ENCODE measurements around the gene SLC25A29. TPM values are rescaled to one million over a fixed set of nuclear protein-coding genes. Genes with fewer than 3 reads are reported as not detected.

The SLC25A29 gene
- total and polyA plus RNA-seq, 2 donors (not counting 1 experiment from before 2014, with no cell fraction given), result 6.2 to 24.1 TPM

GRCh38 chr14:100262545-100262944 lies 43.7 kb downstream of the SLC25A29 start:
- Histone ChIP-seq H2AFZ (ENCODE audit: low read length) (no peak overlapping the region), H4K20me1 (ENCODE audit: control insufficient read depth, extremely low read depth, insufficient read depth, low read length) (no peaks in the 10 kb centered on the region), H3K36me3 (ENCODE audit: control insufficient read depth, insufficient read depth, low read length) (peaks cover 7% of the 10 kb centered on the region), H3K9ac (ENCODE audit: insufficient read depth, low read length) (no peak overlapping the region), H3K4me2 (ENCODE audit: extremely low read depth, insufficient read depth, low read length) (no peak overlapping the region), H3K27me3 (ENCODE audit: control insufficient read depth, insufficient read depth, low read length) (no peaks in the 10 kb centered on the region), H3K9me3 (ENCODE audit: control insufficient read depth, insufficient read depth, low read depth, low read length) (no peaks in the 10 kb centered on the region), H3K27ac (ENCODE audit: insufficient read depth, low read length) (no peak overlapping the region), H3K79me2 (ENCODE audit: control insufficient read depth, insufficient read depth, low read length) (peaks cover 82% of the 10 kb centered on the region), H3K4me1 (ENCODE audit: control insufficient read depth, extremely low read depth, insufficient read depth, low read length) (no peaks in the 10 kb centered on the region), H3K4me3 (replicated peaks in 1 of 4; ENCODE audit: control extremely low read depth in 1 of 4, insufficient read depth in 1 of 4, low read depth in 3 of 4, low read length in 4 of 4) (no peak overlapping the region)
- TF ChIP-seq CTCF (conservative IDR thresholded peaks at IDR 0.05 in 1 of 2, IDR thresholded peaks at IDR 0.05 in 1 of 2; ENCODE audit: low read depth in 1 of 2, low read length in 2 of 2) (no peak), EZH2 (IDR thresholded peaks at IDR 0.05; ENCODE audit: low read length, missing control alignments) (no peak)
- DNase-seq (ENCODE audit: low read depth in 2 of 2), result no peak

GRCh38 chr14:100261621-100262020 lies 44.6 kb downstream of the SLC25A29 start:
- Histone ChIP-seq H3K9ac (ENCODE audit: insufficient read depth, low read length) (no peak overlapping the region), H3K27ac (ENCODE audit: insufficient read depth, low read length) (no peak overlapping the region), H2AFZ (ENCODE audit: low read length) (no peak overlapping the region), H3K9me3 (ENCODE audit: control insufficient read depth, insufficient read depth, low read depth, low read length) (no peaks in the 10 kb centered on the region), H3K79me2 (ENCODE audit: control insufficient read depth, insufficient read depth, low read length) (peaks cover 86% of the 10 kb centered on the region), H3K4me3 (replicated peaks in 1 of 4; ENCODE audit: control extremely low read depth in 1 of 4, insufficient read depth in 1 of 4, low read depth in 3 of 4, low read length in 4 of 4) (no peak overlapping the region), H3K4me1 (ENCODE audit: control insufficient read depth, extremely low read depth, insufficient read depth, low read length) (no peaks in the 10 kb centered on the region), H3K4me2 (ENCODE audit: extremely low read depth, insufficient read depth, low read length) (no peak overlapping the region), H3K27me3 (ENCODE audit: control insufficient read depth, insufficient read depth, low read length) (no peaks in the 10 kb centered on the region), H3K36me3 (ENCODE audit: control insufficient read depth, insufficient read depth, low read length) (peaks cover 7% of the 10 kb centered on the region), H4K20me1 (ENCODE audit: control insufficient read depth, extremely low read depth, insufficient read depth, low read length) (no peaks in the 10 kb centered on the region)
- DNase-seq (ENCODE audit: low read depth in 2 of 2), result no peak
- TF ChIP-seq CTCF (conservative IDR thresholded peaks at IDR 0.05 in 1 of 2, IDR thresholded peaks at IDR 0.05 in 1 of 2; ENCODE audit: low read depth in 1 of 2, low read length in 2 of 2), result no peak
- no peak for TF ChIP-seq EZH2 (IDR thresholded peaks at IDR 0.05; ENCODE audit: low read length, missing control alignments)

GRCh38 chr14:100256339-100256895 lies 49.8 kb downstream of the SLC25A29 start:
- Histone ChIP-seq H3K27me3 (ENCODE audit: control insufficient read depth, insufficient read depth, low read length) (no peaks in the 10 kb centered on the region), H3K27ac (ENCODE audit: insufficient read depth, low read length) (no peak overlapping the region), H3K79me2 (ENCODE audit: control insufficient read depth, insufficient read depth, low read length) (peaks cover 97% of the 10 kb centered on the region), H3K36me3 (ENCODE audit: control insufficient read depth, insufficient read depth, low read length) (no peaks in the 10 kb centered on the region), H2AFZ (ENCODE audit: low read length) (no peak overlapping the region), H3K4me1 (ENCODE audit: control insufficient read depth, extremely low read depth, insufficient read depth, low read length) (no peaks in the 10 kb centered on the region), H4K20me1 (ENCODE audit: control insufficient read depth, extremely low read depth, insufficient read depth, low read length) (no peaks in the 10 kb centered on the region), H3K4me2 (ENCODE audit: extremely low read depth, insufficient read depth, low read length) (no peak overlapping the region), H3K4me3 (replicated peaks in 1 of 4; ENCODE audit: control extremely low read depth in 1 of 4, insufficient read depth in 1 of 4, low read depth in 3 of 4, low read length in 4 of 4) (no peak overlapping the region), H3K9ac (ENCODE audit: insufficient read depth, low read length) (no peak overlapping the region), H3K9me3 (ENCODE audit: control insufficient read depth, insufficient read depth, low read depth, low read length) (no peaks in the 10 kb centered on the region)
- DNase-seq (ENCODE audit: low read depth in 2 of 2), result no peak
- TF ChIP-seq EZH2 (IDR thresholded peaks at IDR 0.05; ENCODE audit: low read length, missing control alignments) (no peak), CTCF (conservative IDR thresholded peaks at IDR 0.05 in 1 of 2, IDR thresholded peaks at IDR 0.05 in 1 of 2; ENCODE audit: low read depth in 1 of 2, low read length in 2 of 2) (no peak)
